ENCODE measurements around the gene PEX10. TPM values are rescaled to one million over a fixed set of nuclear protein-coding genes. Genes with fewer than 3 reads are reported as not detected.

Gene PEX10
- total and polyA plus RNA-seq, 8 donors = 10.1 to 16.8 (median 12.2) TPM

- Histone ChIP-seq H3K27me3 (no peaks in the 10 kb centered on the region), H3K27ac (no peak overlapping the region), H3K4me3 (no peak overlapping the region), H3K9me3 (no peaks in the 10 kb centered on the region), H3K4me1 (no peaks in the 10 kb centered on the region), H3K36me3 (no peaks in the 10 kb centered on the region)
- FAIRE-seq (no peak), ATAC-seq (no peak), DNase-seq (no peak)
- TF ChIP-seq CTCF (IDR thresholded peaks at IDR 0.05) = no peak
- 33 to 45% methylated on average over 19 to 21 of the region's 21 CpGs for WGBS, 2 donors
- intact Hi-C loops (cut with DNase I) = no loop called here
These were observed 40.0 kb upstream of the PEX10 start for GRCh38 chr1:2452201-2452931.

GRCh38 chr1:2451741-2452140 lies 39.4 kb upstream of the PEX10 start:
- Histone ChIP-seq H3K4me3 (no peak overlapping the region), H3K4me1 (no peaks in the 10 kb centered on the region), H3K36me3 (no peaks in the 10 kb centered on the region), H3K27me3 (no peaks in the 10 kb centered on the region), H3K27ac (no peak overlapping the region), H3K9me3 (no peaks in the 10 kb centered on the region)
- TF ChIP-seq CTCF (IDR thresholded peaks at IDR 0.05) = no peak
- DNase-seq (no peak), ATAC-seq (no peak), FAIRE-seq (no peak)
- WGBS, 2 donors = 13 to 15% methylated on average over 17 to 18 of the region's 18 CpGs
- intact Hi-C loops (cut with DNase I) = no loop called here

GRCh38 chr1:2449636-2450454 lies 37.5 kb upstream of the PEX10 start:
- 53 to 60% methylated on average over 23 of the region's 23 CpGs for WGBS, 2 donors
- H3K27me3 ChIP-seq = no peaks in the 10 kb centered on the region
- no peaks in the 10 kb centered on the region for H3K36me3 ChIP-seq
- no peaks in the 10 kb centered on the region for H3K9me3 ChIP-seq
- ATAC-seq (no peak), DNase-seq (no peak), FAIRE-seq (no peak)
- TF ChIP-seq CTCF (IDR thresholded peaks at IDR 0.05) = no peak
- intact Hi-C loops (cut with DNase I) = no loop called here
- H3K4me1 ChIP-seq = no peaks in the 10 kb centered on the region
- H3K4me3 ChIP-seq = no peak overlapping the region
- H3K27ac ChIP-seq = no peak overlapping the region

- TF ChIP-seq CTCF (IDR thresholded peaks at IDR 0.05) = no peak
- no peak for FAIRE-seq
- H3K27me3 ChIP-seq = peaks cover 0 to 2% (median 0%) of the 10 kb centered on the region in 4 donors
These were observed 35.7 kb upstream of the PEX10 start for GRCh38 chr1:2448098-2448445.

More at GRCh38 chr1:2448098-2448445, 35.7 kb upstream of the PEX10 start:
- WGBS, 2 donors = 45 to 56% methylated on average over 17 to 18 of the region's 18 CpGs
- DNase-seq (no peak), ATAC-seq (no peak)
- Histone ChIP-seq H3K36me3 (no peaks in the 10 kb centered on the region), H3K4me1 (no peaks in the 10 kb centered on the region), H3K9me3 (no peaks in the 10 kb centered on the region), H3K4me3 (no peak overlapping the region), H3K27ac (no peak overlapping the region)
- intact Hi-C loops (cut with DNase I) = no loop called here

Measured in pancreas (tissue), 10 donors.